Measurements from ENCODE around the gene CDC5L.
A peak's percentile ranks its signal among the peaks of the same experiment; 100 is the strongest.

The CDC5L gene

GRCh38 chr6:44359973-44360372 lies 27.5 kb upstream of the CDC5L start:
- no peak for TF ChIP-seq CTCF (IDR thresholded peaks at IDR 0.05; ENCODE audit: insufficient read depth, low read depth, low read length, missing control alignments)
- DNase-seq (ENCODE audit: low read depth) = no peak
- no peak overlapping the region for H3K4me3 ChIP-seq (ENCODE audit: low read length)

- DNase-seq (ENCODE audit: low read depth) = no peak
- TF ChIP-seq CTCF (IDR thresholded peaks at IDR 0.05; ENCODE audit: insufficient read depth, low read depth, low read length, missing control alignments) = no peak
- no peak overlapping the region for H3K4me3 ChIP-seq (ENCODE audit: low read length)
Observed at GRCh38 chr6:44361947-44362346, 25.6 kb upstream of the CDC5L start.

- DNase-seq (ENCODE audit: low read depth) = no peak
- H3K4me3 ChIP-seq (ENCODE audit: low read length) = no peak overlapping the region
- TF ChIP-seq CTCF (IDR thresholded peaks at IDR 0.05; ENCODE audit: insufficient read depth, low read depth, low read length, missing control alignments) = no peak
Observed at GRCh38 chr6:44363377-44363926, 24.1 kb upstream of the CDC5L start.

DNA sequence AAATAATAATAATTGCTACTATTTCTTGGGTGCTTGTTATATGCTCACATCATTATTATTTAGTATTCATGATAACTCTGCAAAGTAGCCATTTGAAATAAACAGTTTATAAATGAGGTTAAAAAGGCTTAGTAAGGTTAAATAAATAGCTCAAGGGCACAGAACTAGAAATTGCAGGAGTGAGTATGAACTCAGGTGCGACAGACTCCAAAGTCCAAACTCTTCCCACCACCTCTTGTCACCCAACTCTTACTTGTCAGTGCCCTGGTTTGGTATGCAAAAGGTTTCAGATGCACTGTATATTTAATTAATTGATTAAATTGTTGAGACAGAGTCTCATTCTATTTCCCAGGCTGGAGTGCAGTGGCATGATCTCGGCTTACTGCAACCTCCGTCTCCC lies 20.7 kb upstream of the CDC5L start:
- no peak for TF ChIP-seq CTCF (IDR thresholded peaks at IDR 0.05; ENCODE audit: insufficient read depth, low read depth, low read length, missing control alignments)
- H3K4me3 ChIP-seq (ENCODE audit: low read length) = no peak overlapping the region
- DNase-seq (ENCODE audit: low read depth) = no peak

- no peak overlapping the region for H3K4me3 ChIP-seq (ENCODE audit: low read length)
- no peak for TF ChIP-seq CTCF (IDR thresholded peaks at IDR 0.05; ENCODE audit: insufficient read depth, low read depth, low read length, missing control alignments)
- DNase-seq (ENCODE audit: low read depth) = peak; percentile 22
Observed at GRCh38 chr6:44367681-44368080, 19.8 kb upstream of the CDC5L start.

GRCh38 chr6:44373051-44373450 lies 14.5 kb upstream of the CDC5L start:
- DNase-seq (ENCODE audit: low read depth) = peak; percentile 46
- no peak overlapping the region for H3K4me3 ChIP-seq (ENCODE audit: low read length)
- no peak for TF ChIP-seq CTCF (IDR thresholded peaks at IDR 0.05; ENCODE audit: insufficient read depth, low read depth, low read length, missing control alignments)

DNA sequence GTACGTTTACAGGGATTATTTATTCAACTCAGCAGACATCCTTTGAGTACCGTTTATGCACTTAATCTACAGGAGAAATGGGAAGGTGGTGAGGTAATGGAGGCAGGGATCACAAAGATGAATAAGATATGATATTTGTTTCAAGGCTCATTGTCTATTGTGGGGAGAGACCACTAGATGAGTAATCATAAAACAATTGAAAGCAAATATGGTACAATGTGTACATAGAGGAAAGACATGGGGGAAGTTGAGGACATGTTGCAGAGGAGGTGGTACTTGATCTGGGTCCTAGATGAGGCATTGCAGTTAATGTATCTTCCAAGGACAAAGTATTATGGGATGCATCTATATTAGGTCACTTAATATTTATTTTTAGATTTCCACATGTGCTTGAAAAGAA lies 13.7 kb upstream of the CDC5L start:
- no peak overlapping the region for H3K4me3 ChIP-seq (ENCODE audit: low read length)
- DNase-seq (ENCODE audit: low read depth) = peak; percentile 5
- TF ChIP-seq CTCF (IDR thresholded peaks at IDR 0.05; ENCODE audit: insufficient read depth, low read depth, low read length, missing control alignments) = no peak
